NCI-H526 (cell line): Measurements from ENCODE around the gene TCERG1.
A peak's percentile ranks its signal among the peaks of the same experiment; 100 is the strongest.

Experiments
- DNase-seq, 2 experiments: peaks; one replicate each; lab custom pipeline; 2025; lab: John Stamatoyannopoulos, UW

The TCERG1 gene

GRCh38 chr5:146457431-146457830, 10.3 kb downstream of the TCERG1 start:
- no peak for DNase-seq

GRCh38 chr5:146458894-146459293, 11.8 kb downstream of the TCERG1 start:
- DNase-seq, result no peak

- no peak for DNase-seq
Observed at GRCh38 chr5:146461319-146461718, 14.2 kb downstream of the TCERG1 start.

- no peak for DNase-seq
Observed at GRCh38 chr5:146463446-146463845, 16.3 kb downstream of the TCERG1 start.

GRCh38 chr5:146466521-146467349, 19.6 kb downstream of the TCERG1 start:
- DNase-seq, result peak in 1 of 2 experiments; percentile 12

- DNase-seq, result no peak
Observed at GRCh38 chr5:146467760-146468159, 20.6 kb downstream of the TCERG1 start.

- DNase-seq, result no peak
Observed at GRCh38 chr5:146474065-146474464, 26.9 kb downstream of the TCERG1 start.

- no peak for DNase-seq
Observed at GRCh38 chr5:146475190-146475780, 28.2 kb downstream of the TCERG1 start.

- DNase-seq, result no peak
Observed at GRCh38 chr5:146475906-146476305, 28.8 kb downstream of the TCERG1 start.

- DNase-seq, result no peak
Observed at GRCh38 chr5:146482775-146483174, 35.6 kb downstream of the TCERG1 start.

- no peak for DNase-seq
Observed at GRCh38 chr5:146484714-146485391, 37.7 kb downstream of the TCERG1 start.

GRCh38 chr5:146490089-146490843, 43.1 kb downstream of the TCERG1 start:
- DNase-seq, result no peak

- DNase-seq, result no peak
Observed at GRCh38 chr5:146494656-146495055, 47.5 kb downstream of the TCERG1 start.

- no peak for DNase-seq
Observed at GRCh38 chr5:146499680-146500079, 52.5 kb downstream of the TCERG1 start.

GRCh38 chr5:146507428-146507827, 60.3 kb downstream of the TCERG1 start:
- DNase-seq, result no peak

GRCh38 chr5:146510559-146511125, 63.5 kb downstream of the TCERG1 start:
- no peak for DNase-seq

GRCh38 chr5:146513462-146513861, 66.3 kb downstream of the TCERG1 start:
- no peak for DNase-seq

- no peak for DNase-seq
Observed at GRCh38 chr5:146514575-146514974, 67.4 kb downstream of the TCERG1 start.

GRCh38 chr5:146515473-146516150, 68.5 kb downstream of the TCERG1 start:
- no peak for DNase-seq

GRCh38 chr5:146516151-146516475, 69.0 kb downstream of the TCERG1 start, which contains the start of gene GPR151:
Gene GPR151 (minus strand): TSS chr5:146516190. CDS start chr5:146516113, 77 bp downstream.
- peak; percentile 8 to 25 for DNase-seq

GRCh38 chr5:146519554-146519953, 72.4 kb downstream of the TCERG1 start:
- no peak for DNase-seq
